Raji (cell line): ENCODE data around the gene ARL5A.

Experiments
- POLR2A ChIP-seq: IDR thresholded peaks from 2 replicates; pipeline ENCODE4 v1.6.1; 2011; ENCODE audit warnings: low read depth, low read length, control low read depth; ENCODE audit not compliant: insufficient read depth

ARL5A gene

DNA sequence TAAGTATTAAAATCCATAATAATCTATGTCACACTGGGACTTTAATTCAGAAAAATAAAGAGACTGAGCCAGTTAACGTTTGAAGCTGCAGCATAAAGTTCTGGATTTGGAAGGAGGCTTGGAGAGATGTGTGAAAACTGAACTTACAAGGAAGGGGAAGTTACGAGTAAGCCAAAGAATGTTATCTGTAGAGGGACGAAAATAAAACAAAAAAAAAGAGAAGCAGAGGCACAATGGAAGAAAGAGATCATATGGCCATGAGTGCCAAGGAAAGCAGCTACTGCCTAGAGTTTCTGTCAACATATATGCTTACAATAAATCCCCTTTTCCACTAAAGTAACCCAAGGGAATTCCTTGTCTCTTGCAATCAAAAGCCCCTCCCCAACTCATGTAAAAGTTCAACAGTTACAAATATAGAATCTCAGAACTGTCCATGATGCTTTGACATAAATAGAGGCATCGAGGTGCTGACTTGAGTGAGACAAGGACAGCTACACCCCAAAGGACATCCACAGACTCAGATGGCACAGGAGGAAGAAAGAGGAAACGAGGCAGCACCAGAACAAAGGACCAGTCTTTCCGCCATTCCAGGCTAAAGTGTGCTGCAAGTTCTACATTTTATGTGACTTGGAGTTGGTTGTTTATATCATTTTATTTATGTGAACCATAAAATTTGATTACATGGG is 16.1 kb upstream of the ARL5A start:
- no peak for TF ChIP-seq POLR2A

DNA sequence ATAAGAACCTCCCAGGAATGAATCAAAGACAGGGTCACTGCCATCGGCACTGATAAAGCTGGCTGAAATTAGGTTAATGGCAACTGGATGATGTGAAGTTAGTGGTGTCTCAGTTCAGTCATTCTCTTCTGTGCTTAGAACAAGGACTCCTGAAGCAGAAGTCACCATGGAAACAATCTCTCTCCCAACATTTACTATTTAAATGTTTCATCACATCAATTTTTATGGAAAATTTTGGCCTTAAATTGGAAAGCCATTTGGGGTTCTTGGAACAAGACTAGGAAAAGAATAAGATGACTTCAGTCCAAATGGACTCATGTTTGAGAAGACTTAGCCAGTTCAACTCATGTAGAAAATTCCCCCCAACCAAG is 15.5 kb upstream of the ARL5A start:
- no peak for TF ChIP-seq POLR2A

DNA sequence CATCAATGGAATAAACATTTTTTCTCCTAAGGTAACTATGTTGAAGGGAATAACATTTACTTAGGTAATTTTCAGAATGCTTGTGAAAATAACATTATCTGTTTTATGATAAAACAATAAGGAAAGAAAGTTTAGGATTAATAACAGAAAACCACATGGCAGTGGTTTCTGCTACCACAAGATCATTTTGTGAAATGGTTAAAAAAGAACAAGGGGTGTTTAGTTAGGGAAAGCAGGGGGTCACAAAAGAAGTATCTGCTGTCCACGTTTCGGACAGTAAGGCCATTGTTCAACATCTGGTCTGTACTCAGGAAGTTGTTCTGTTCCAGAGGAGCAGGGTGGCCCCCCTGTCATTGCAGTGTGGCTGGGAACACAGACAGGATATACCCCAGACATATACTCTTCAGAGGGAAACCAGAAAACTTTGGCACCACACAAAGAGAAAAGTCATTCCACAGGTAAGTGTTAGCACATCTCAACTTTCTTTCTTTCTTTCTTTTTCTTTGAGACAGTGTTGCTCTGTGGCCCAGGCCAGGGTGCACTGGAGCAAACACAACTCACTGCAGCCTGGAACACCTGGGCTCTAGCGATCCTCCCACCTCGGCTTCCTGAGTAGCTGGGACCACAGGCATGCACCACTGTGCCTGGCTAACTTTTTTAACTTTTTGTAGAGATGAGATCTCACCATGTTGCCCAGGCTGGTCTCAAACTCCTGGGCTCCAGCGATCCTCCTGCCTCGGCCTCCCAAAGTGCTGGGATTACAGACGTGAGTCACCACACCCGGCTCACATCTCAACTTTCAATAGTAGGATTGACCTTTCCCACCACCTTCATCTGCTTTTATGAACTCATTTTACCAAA is 14.8 kb upstream of the ARL5A start:
- no peak for TF ChIP-seq POLR2A

DNA sequence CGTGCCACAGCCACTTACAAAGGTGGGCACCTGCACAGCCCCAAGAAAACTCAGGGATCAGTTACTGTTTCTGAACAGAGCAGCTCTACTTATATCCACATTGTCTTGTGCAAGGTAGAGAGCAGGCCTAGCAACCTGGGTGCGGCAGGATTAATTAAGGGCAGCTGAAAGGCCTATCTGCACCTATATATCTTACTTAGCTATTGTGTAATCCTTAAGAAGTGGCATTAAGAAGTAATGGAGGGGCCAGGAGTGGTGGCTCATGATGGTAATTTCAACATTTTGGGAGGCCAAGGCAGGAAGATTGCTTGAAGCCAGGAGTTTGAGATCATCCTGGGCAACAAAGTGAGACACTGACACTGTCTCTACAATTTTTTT is 12.8 kb upstream of the ARL5A start:
- no peak for TF ChIP-seq POLR2A

DNA sequence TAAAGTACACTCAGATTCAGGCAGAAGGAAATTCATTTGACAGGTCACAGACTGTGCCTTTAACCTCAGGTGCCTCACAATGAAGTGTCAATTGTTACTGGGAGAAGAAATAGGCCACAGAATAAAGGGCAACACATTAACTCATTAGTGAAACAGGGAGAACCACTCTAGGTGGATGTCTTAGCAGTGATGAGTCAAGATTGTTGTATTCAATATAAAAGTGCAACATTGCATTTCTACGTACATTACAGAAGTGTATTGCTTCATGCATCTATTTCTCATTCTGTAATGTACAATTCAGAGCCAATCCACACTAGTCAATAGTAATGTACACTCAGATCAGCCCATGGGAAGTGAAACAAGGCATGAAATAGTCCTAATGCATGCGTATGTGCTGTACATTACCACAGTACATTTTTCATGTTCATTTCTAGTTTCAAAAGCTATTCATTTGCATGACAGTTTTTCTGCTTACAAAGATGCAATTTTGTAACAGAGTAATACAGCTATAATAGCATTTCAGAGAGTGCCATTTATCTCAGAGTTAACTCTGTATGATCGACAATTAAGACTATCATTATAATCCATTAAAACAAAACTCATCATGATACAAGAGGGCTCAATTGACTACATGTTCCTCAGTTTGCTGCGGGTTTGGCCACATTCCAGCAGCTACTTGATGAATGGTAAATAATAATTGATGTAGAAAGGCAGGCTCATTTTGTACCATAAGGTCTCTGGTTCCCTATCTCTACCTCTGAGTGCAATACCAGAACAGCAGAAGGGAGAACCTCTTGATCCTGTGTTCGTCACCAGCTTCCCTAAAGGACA is 12.2 kb upstream of the ARL5A start:
- TF ChIP-seq POLR2A, result no peak

DNA sequence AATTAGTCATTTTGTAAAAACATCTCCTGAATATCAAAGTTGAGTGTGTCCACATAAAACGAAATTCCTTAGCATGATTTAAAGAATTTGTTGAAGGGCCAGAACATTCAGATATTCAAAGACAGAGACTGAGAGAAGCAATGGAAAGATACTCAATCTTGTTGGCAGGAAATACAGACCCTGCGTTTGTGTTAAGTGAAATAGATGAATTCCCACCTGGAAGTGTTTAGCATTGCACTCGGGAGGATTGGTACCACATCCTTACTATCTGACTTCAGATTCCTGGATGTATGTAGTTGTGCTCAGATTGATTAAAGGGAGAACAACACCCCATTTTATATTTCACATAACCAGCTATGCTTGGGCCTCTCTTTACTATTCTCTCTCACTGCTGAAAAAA is 9.7 kb upstream of the ARL5A start:
- TF ChIP-seq POLR2A, result no peak

DNA sequence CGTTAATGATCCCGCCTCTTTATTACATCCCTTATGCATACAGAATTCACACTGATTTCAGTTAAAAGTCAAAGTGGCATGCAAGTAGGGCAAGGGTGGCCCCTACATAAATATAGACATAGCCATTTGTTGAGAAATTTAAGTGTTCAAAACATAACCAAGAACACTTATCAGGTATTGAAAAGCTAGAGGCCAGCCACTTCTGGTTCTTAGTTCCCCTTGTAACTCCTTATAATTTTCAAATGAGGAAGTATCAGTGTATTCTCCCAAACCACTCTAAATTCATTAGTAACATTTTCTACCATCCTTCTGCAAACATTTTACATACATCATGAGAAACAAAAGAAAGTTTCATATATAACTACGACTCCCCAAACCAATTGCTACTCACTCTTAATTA is 5.8 kb upstream of the ARL5A start:
- no peak for TF ChIP-seq POLR2A

DNA sequence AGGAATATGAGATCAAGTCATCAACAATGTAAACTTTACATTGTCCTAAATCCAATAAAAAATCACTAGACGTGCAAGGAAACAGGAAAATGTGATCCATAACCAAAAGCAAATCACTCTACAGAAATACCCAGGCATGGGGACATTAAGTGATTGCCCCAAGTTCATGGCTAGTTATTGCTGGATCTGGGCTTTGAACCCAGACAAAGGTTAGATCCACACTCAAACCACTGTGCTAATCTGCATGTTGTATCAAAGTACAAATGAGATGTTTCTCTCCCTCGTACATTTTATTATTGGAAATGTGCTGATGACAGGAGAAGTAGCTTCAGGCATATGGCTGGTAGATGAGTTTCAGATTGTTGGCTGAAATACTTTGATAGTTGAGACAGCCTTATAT is 2.7 kb upstream of the ARL5A start:
- TF ChIP-seq POLR2A, result no peak

DNA sequence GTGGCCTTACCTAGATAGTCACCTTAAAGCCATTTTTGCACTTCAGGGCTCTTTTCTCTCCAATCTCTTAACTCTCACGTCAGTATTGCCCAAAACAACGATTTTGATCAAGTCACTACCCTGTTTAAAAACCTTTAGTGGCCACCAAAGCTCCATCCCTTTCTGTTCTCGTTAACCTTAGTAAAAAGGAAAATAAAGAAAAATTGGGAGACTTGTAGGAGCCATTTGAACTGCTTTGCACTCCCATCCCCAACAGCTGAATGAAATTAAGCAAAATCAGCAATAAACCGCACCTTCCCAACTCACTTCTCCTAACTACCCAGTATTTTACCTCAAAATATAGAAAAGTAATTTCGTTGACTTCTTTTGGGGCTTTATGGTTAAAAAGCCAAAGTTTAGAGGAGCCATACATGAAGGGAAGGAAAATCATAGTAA is 686 bp upstream of the ARL5A start:
- no peak for TF ChIP-seq POLR2A

DNA sequence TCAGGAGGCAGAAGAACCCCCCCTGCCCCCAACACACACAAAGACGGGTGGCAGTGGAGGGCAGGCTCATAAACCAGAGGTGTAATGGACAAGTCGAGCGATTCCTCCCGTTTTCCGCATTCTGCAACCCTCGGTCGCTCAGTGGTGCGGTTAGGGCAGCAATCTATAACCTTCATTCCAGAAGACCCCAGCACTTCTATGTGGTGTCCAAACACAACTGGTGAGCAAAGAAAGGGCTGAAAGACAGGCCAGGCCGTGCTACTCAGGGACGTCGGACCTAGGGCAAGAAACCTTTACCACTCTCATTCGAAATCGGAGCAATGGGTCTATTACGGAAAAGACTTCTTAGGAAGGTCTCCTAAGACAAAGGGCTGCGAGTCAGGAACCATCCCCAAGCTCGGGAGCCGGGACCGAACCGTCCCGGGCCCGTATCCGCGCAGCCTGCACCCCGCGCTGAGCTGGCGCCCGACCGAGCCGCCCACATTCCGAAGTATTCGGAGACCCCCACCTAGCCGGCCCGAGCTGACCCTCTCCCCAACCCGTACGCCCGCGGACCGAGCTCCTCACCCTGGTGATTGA is 568 bp downstream of the ARL5A start:
- TF ChIP-seq POLR2A, result no peak

DNA sequence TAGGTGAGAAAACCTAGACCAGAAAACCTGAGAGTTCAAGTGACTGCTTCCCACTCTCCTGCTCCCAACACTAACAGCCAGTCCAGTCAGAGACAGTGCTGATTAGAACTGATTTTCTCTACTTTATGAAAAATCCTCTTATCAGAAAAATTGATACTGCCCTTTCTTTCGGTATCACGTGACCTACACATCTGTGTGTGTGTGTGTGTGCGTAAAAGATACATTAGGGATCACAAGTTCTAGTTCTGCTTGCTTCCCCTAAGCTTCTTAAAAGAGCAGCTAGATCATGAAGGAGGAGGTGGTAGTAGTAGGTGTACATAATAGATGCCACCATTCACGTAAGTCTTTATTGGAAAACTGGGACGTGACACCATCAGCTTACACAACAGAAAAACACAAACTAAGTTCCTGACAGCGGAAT is 1.5 kb downstream of the ARL5A start:
- TF ChIP-seq POLR2A, result no peak

DNA sequence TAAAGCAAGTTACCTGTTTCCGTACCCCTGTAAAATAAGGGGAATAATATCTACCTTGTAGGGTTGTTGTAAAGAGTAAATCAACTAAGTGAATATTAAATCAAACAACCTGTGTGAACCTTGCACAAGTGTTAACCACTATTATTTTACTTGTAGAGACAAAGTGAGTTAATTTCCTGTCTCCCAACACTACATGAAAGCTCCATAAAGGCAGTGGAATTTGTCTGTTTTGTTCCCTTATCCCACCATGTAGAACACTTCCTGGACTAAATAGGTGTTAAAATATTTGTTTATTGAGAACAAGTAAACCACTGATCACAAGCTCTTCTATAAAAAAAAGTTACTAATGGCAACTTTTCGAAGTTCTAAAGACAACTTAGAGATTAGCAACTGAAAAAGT is 3.3 kb downstream of the ARL5A start:
- TF ChIP-seq POLR2A, result no peak

DNA sequence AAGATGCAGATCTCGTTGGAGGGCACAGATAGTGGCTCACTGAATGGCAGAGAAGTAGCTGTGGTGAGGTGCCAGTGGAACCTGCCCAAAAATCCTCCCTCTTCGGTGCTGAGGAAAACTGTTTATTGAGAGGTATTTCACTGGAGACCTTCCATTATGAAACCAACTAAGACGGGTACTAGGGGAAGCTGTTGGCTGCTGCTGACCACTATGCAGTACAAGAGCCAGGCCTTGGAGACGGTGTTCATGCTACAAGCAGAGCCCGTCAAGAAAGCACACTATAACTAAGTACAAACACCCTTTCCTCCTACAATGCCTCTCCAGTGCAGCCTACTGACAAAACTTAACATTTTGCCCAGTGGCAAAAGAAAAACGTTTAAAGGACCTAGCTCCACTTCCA is 4.6 kb downstream of the ARL5A start:
- no peak for TF ChIP-seq POLR2A

DNA sequence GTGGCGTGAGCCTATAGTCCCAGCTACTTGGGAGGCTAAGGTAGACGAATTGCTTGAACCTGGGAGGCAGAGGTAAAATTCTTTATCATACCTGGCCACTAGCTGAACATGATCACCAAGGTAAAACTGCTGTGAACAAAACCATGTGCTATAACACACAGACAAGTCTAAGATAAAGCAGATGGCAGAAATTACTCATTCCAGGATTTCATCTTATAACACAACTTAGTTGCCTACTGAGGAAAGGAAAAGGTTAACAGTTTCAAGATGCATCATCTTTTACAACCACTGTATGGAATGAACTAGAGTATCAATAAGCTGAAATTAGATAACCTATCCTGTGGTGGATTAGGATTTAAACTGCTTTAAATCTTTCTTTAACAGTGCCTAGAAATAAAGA is 8.3 kb downstream of the ARL5A start:
- TF ChIP-seq POLR2A, result no peak

DNA sequence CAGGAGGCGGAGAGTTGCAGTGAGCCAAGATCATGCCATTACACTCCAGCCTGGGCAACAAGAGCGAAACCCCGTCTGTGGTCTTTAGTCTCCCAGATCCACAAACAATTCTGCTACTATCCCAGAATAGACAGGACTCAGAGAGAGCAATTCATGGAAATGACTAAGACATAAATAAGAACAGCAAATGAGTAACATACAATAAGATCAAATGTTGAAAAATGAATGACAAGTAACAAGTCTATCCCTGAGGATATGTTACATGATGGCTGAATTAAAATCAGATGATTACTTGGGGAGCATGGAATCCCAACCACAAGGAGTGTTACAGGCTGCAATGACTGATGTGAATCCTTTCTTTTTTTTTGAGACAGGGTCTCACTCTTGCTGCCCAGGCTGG is 10.3 kb downstream of the ARL5A start:
- TF ChIP-seq POLR2A, result no peak
